Tibial nerve (tissue), 4 donors: ENCODE measurements around the gene FMNL2. TPM values are rescaled to one million over a fixed set of nuclear protein-coding genes. Genes with fewer than 3 reads are reported as not detected.
A peak's percentile ranks its signal among the peaks of the same experiment; 100 is the strongest.

ENCODE experiments used
- DNase-seq, 2 donors: peaks; one replicate each; pipeline ENCODE4 v3.0.0-alpha.2; 2019; ENCODE audit warnings: low spot score in 2 of 2
- H3K27ac ChIP-seq, 4 donors: fragments of 200-600 bp; sonication (generic) in 3 of 4; one replicate each; pipeline ENCODE4 v1.5.1; 2017 to 2019; ENCODE audit warnings: mild to moderate bottlenecking in 1 of 4
- H3K27me3 ChIP-seq, 2 donors: fragments of 200-600 bp; sonication (generic) in 1 of 2; one replicate each; pipeline versions ENCODE4 v1.5.1 to v1.6.0; 2017 to 2019
- H3K36me3 ChIP-seq, 3 donors: fragments of 200-600 bp; sonication (generic); one replicate each; pipeline ENCODE4 v1.5.1; 2018 to 2019
- H3K4me1 ChIP-seq, 4 donors: fragments of 200-600 bp; sonication (generic) in 3 of 4; one replicate each; pipeline ENCODE4 v1.5.1; 2017 to 2019
- H3K4me3 ChIP-seq, 4 donors: fragments of 200-600 bp; sonication (generic) in 3 of 4; one replicate each; pipeline ENCODE4 v1.5.1; 2017 to 2019; ENCODE audit warnings: mild to moderate bottlenecking in 1 of 4, moderate library complexity in 1 of 4
- H3K9me3 ChIP-seq, 4 donors: fragments of 200-600 bp; sonication (generic) in 3 of 4; one replicate each; pipeline ENCODE4 v1.5.1; 2017 to 2019
- CTCF ChIP-seq, 5 experiments: fragments of 200-600 bp in 3 of 5; fragments of 450-650 bp in 2 of 5; sonication (generic) in 3 of 5; IDR thresholded peaks; one replicate each; pipeline ENCODE4 v1.5.1; 2016 to 2019; ENCODE audit warnings: antibody characterized with exemption in 5 of 5, mild to moderate bottlenecking in 3 of 5, moderate library complexity in 2 of 5
- EP300 ChIP-seq, 2 donors: sonication (generic); formaldehyde crosslinking; IDR thresholded peaks; one replicate each; pipeline ENCODE4 v1.6.1; 2017; ENCODE audit warnings: antibody characterized with exemption in 2 of 2, mild to moderate bottlenecking in 1 of 2
- POLR2A ChIP-seq, 2 donors: fragments of 450-650 bp; IDR thresholded peaks; one replicate each; pipeline ENCODE4 v1.6.1; 2017; ENCODE audit warnings: antibody characterized with exemption in 2 of 2, mild to moderate bottlenecking in 2 of 2, moderate library complexity in 2 of 2
- WGBS, 2 donors: methylation state at CpG; one replicate each; pipeline ENCODE4 v1.1.5; 2018; 5-methylcytosine and 5-hydroxymethylcytosine counted together
- total RNA-seq, 4 donors: library from RNA; depleted of rRNA; stranded (reverse); fragments of >200 nt; gene quantifications; one replicate each; pipeline ENCODE4 v1.1.0, GENCODE V29; 2016

The FMNL2 gene
- total RNA-seq, 4 donors from 2014 or later: 94.5 to 131 (median 98.1) TPM

DNA sequence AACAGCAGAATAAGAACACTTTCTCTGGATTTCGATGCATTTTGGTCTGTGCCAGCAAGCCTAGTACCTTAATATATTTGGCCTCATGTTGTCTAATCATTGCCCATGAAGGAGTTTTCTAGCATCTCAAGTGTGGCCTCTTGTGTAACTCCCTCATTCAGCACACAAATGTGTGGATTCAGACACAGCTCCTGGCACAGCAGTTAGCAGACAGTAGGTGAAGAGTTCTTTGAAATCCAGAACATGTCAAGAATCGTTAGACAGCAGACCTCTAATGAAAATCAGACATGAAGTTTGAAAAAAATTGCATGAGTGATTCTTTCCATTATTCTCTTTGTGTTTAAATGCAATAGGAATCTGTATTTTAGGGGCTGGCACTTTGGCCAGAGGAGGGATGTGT lies 177.0 kb downstream of the FMNL2 start:
- H3K4me1 ChIP-seq: peaks cover 0 to 57% (median 12%) of the 10 kb centered on the region in 4 donors
- H3K9me3 ChIP-seq: no peaks in the 10 kb centered on the region
- TF ChIP-seq CTCF (IDR thresholded peaks at IDR 0.05): no peak
- TF ChIP-seq EP300 (IDR thresholded peaks at IDR 0.05): no peak
- no peak for TF ChIP-seq POLR2A (IDR thresholded peaks at IDR 0.05)
- no peak overlapping the region for H3K4me3 ChIP-seq
- DNase-seq: no peak
- H3K27ac ChIP-seq: no peak overlapping the region
- H3K36me3 ChIP-seq: no peaks in the 10 kb centered on the region
- WGBS, 2 donors: 85 to 89% methylated on average over 2 of the region's 2 CpGs
- no peaks in the 10 kb centered on the region for H3K27me3 ChIP-seq

DNA sequence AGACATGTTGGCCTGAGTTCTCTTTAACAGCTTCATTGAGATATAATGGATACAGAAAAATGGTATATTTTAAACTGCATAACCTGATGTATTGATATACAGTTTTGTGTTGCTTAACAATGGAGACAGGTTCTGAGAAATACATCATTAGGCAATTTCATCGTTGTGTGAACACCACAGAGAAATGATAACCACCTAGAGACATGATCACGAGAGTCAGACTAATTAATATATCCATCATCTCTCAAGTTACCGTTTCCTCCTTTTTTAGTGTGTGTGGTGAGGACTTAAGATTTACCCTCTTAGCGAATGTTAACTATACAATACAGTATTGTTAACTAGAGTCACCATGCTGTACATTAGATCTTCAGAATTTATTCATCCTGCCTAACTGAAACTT lies 178.1 kb downstream of the FMNL2 start:
- H3K9me3 ChIP-seq: no peaks in the 10 kb centered on the region
- TF ChIP-seq CTCF (IDR thresholded peaks at IDR 0.05) (no peak), EP300 (IDR thresholded peaks at IDR 0.05) (no peak)
- no peak for DNase-seq
- WGBS, 2 donors: 91 to 92% methylated on average over 4 of the region's 4 CpGs
- no peaks in the 10 kb centered on the region for H3K36me3 ChIP-seq
- H3K4me3 ChIP-seq: no peak overlapping the region
- H3K27me3 ChIP-seq: no peaks in the 10 kb centered on the region
- H3K4me1 ChIP-seq: peaks cover 0 to 54% (median 10%) of the 10 kb centered on the region in 4 donors
- peak overlapping the region in 2 of 4 donors; percentile 30 to 65 for H3K27ac ChIP-seq

- WGBS, 2 donors: 24 to 28% methylated on average over 2 of the region's 2 CpGs
- DNase-seq: no peak
- Histone ChIP-seq H3K4me3 (no peak overlapping the region), H3K4me1 (peaks cover 0 to 56% (median 10%) of the 10 kb centered on the region in 4 donors), H3K36me3 (no peaks in the 10 kb centered on the region), H3K27ac (peak overlapping the region in 2 of 4 donors; percentile 30 to 65), H3K27me3 (no peaks in the 10 kb centered on the region), H3K9me3 (no peaks in the 10 kb centered on the region)
- TF ChIP-seq POLR2A (IDR thresholded peaks at IDR 0.05): no peak
- TF ChIP-seq CTCF (IDR thresholded peaks at IDR 0.05): no peak
- no peak for TF ChIP-seq EP300 (IDR thresholded peaks at IDR 0.05)
These were observed 178.7 kb downstream of the FMNL2 start for GRCh38 chr2:152513681-152514080.

DNA sequence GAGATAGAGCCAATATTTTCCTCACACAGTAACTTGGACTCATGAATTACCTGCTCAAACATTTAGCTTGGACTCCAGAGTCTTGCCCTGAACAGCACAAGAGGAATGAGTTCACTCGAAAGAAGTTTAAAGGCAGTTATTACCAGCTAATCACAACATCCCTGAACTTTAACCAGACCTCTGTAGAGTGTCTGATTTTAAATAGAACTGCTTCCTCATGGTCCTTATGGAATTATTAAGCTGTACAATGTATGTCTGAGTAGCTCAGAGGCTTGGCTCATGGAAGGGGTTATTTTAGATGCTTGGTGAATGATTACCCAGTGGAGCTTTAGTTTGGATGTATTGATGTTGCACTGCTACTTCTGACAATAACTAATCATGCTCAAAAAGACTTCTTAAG lies 183.1 kb downstream of the FMNL2 start:
- Histone ChIP-seq H3K36me3 (no peaks in the 10 kb centered on the region), H3K27me3 (no peaks in the 10 kb centered on the region), H3K27ac (no peak overlapping the region), H3K9me3 (no peaks in the 10 kb centered on the region), H3K4me3 (no peak overlapping the region), H3K4me1 (peaks cover 0 to 50% (median 7%) of the 10 kb centered on the region in 4 donors)
- TF ChIP-seq POLR2A (IDR thresholded peaks at IDR 0.05): no peak
- TF ChIP-seq EP300 (IDR thresholded peaks at IDR 0.05): no peak
- no peak for TF ChIP-seq CTCF (IDR thresholded peaks at IDR 0.05)
- no peak for DNase-seq
- WGBS, 2 donors: 72 to 94% methylated on average over 1 of the region's 1 CpG

- no peak for DNase-seq
- Histone ChIP-seq H3K27me3 (no peaks in the 10 kb centered on the region), H3K9me3 (no peaks in the 10 kb centered on the region), H3K27ac (peak overlapping the region in 1 of 4 donors; percentile 6), H3K36me3 (no peaks in the 10 kb centered on the region), H3K4me3 (no peak overlapping the region), H3K4me1 (peaks cover 0 to 41% (median 3%) of the 10 kb centered on the region in 4 donors)
- TF ChIP-seq POLR2A (IDR thresholded peaks at IDR 0.05): no peak
- TF ChIP-seq CTCF (IDR thresholded peaks at IDR 0.05): no peak
- no peak for TF ChIP-seq EP300 (IDR thresholded peaks at IDR 0.05)
- WGBS, 2 donors: 62 to 66% methylated on average over 14 of the region's 14 CpGs
These were observed 183.9 kb downstream of the FMNL2 start for GRCh38 chr2:152518641-152519580.
